Activated CD4-positive, CD25-positive, alpha-beta regulatory T cell treated with anti-CD3 and anti-CD28 coated beads, Interleukin-2, amount 50 U/mL, for 24 hours (primary cell): ENCODE results near the gene R3HDML.
"Not testable (repeated sequence)": the region's sequence is repeated elsewhere in the genome, so short reads cannot be mapped to it uniquely, and the experiment has no call there.

ENCODE experiments used
- ATAC-seq, 2 donors: fragments of 150-1000 bp; cut with Tn5 transposase; one replicate each; pipeline ENCODE4 v1.10.0; 2021; ENCODE audit warnings: mild to moderate bottlenecking in 1 of 2, moderate library complexity in 1 of 2

Gene R3HDML

GRCh38 chr20:44331201-44331600 lies 5.6 kb upstream of the R3HDML start:
- no peak for ATAC-seq

GRCh38 chr20:44334306-44334705 lies 2.5 kb upstream of the R3HDML start:
- no peak for ATAC-seq

- ATAC-seq = no peak
Measured at GRCh38 chr20:44334709-44335108, 2.1 kb upstream of the R3HDML start.

GRCh38 chr20:44335675-44336074 lies 1.2 kb upstream of the R3HDML start:
- ATAC-seq = no peak

- no peak for ATAC-seq
Measured at GRCh38 chr20:44336086-44336485, 757 bp upstream of the R3HDML start.

- no peak for ATAC-seq
Measured at GRCh38 chr20:44342248-44342647, 5.4 kb downstream of the R3HDML start.

GRCh38 chr20:44343162-44343675 lies 6.4 kb downstream of the R3HDML start:
- no peak for ATAC-seq

- ATAC-seq = no peak
Measured at GRCh38 chr20:44344723-44345122, 7.9 kb downstream of the R3HDML start.

- no peak for ATAC-seq
Measured at GRCh38 chr20:44345147-44345546, 8.3 kb downstream of the R3HDML start.

- not testable (repeated sequence) for ATAC-seq
Measured at GRCh38 chr20:44345941-44346340, 9.1 kb downstream of the R3HDML start.

GRCh38 chr20:44348168-44348659 lies 11.4 kb downstream of the R3HDML start:
- no peak for ATAC-seq

- ATAC-seq = no peak
Measured at GRCh38 chr20:44349349-44349748, 12.5 kb downstream of the R3HDML start.

- no peak for ATAC-seq
Measured at GRCh38 chr20:44350567-44350966, 13.7 kb downstream of the R3HDML start.

- ATAC-seq = no peak
Measured at GRCh38 chr20:44354979-44355497, 18.2 kb downstream of the R3HDML start.

- no peak for ATAC-seq
Measured at GRCh38 chr20:44355498-44356352, 18.9 kb downstream of the R3HDML start, which contains the start of gene HNF4A. HNF4A (plus strand) TSS chr20:44355699; CDS start chr20:44355805, 106 bp downstream.

GRCh38 chr20:44356353-44356723 lies 19.5 kb downstream of the R3HDML start:
- ATAC-seq = no peak

GRCh38 chr20:44357020-44357419 lies 20.2 kb downstream of the R3HDML start:
- no peak for ATAC-seq

GRCh38 chr20:44357555-44358125 lies 20.8 kb downstream of the R3HDML start:
- ATAC-seq = no peak

GRCh38 chr20:44358776-44359175 lies 21.9 kb downstream of the R3HDML start:
- no peak for ATAC-seq

- ATAC-seq = no peak
Measured at GRCh38 chr20:44360221-44360620, 23.4 kb downstream of the R3HDML start.

GRCh38 chr20:44361021-44361420 lies 24.2 kb downstream of the R3HDML start:
- no peak for ATAC-seq

GRCh38 chr20:44362466-44362940 lies 25.7 kb downstream of the R3HDML start:
- no peak for ATAC-seq

- no peak for ATAC-seq
Measured at GRCh38 chr20:44364068-44364467, 27.2 kb downstream of the R3HDML start.

GRCh38 chr20:44364780-44365179 lies 27.9 kb downstream of the R3HDML start:
- ATAC-seq = no peak
